H9 (cell line): ENCODE data around the gene CA9. TPM values are rescaled to one million over a fixed set of nuclear protein-coding genes. Genes with fewer than 3 reads are reported as not detected.

Source experiments
- DNase-seq: peaks from one replicate; pipeline ENCODE4 v3.0.0-alpha.2; 2017
- H2AFZ ChIP-seq: one replicate; pipeline ENCODE4 v1.6.1; 2013; ENCODE audit warnings: mild to moderate bottlenecking, low read length, control low read depth, moderate library complexity
- H2AK5ac ChIP-seq: 2 replicates; pipeline ENCODE4 v1.6.1; 2013; ENCODE audit warnings: low read length, control low read depth, mixed read lengths; ENCODE audit not compliant: insufficient read length
- H2BK120ac ChIP-seq: one replicate; pipeline ENCODE4 v1.6.1; 2013; ENCODE audit warnings: low read depth, mild to moderate bottlenecking, low read length, control low read depth, inconsistent platforms; ENCODE audit not compliant: poor library complexity, severe bottlenecking
- H2BK12ac ChIP-seq: 2 replicates; pipeline ENCODE4 v1.6.1; 2013; ENCODE audit warnings: low read length, control low read depth, mixed read lengths, low read depth; ENCODE audit not compliant: insufficient read length
- H2BK15ac ChIP-seq: 2 replicates; pipeline ENCODE4 v1.6.1; 2013; ENCODE audit warnings: low read depth, low read length, control low read depth
- H2BK20ac ChIP-seq: one replicate; pipeline ENCODE4 v1.6.1; 2013; ENCODE audit warnings: low read depth, mild to moderate bottlenecking, low read length, control low read depth, inconsistent platforms; ENCODE audit not compliant: poor library complexity, severe bottlenecking
- H2BK5ac ChIP-seq: 2 replicates; pipeline ENCODE4 v1.6.1; 2013; ENCODE audit warnings: low read length, control low read depth, mixed read lengths; ENCODE audit not compliant: insufficient read length
- H3K14ac ChIP-seq: 2 replicates; pipeline ENCODE4 v1.6.1; 2013; ENCODE audit warnings: low read length, control low read depth; ENCODE audit not compliant: insufficient read depth
- H3K18ac ChIP-seq: 2 replicates; pipeline ENCODE4 v1.6.1; 2013; ENCODE audit warnings: low read depth, mild to moderate bottlenecking, mixed read lengths, low read length, control low read depth; ENCODE audit not compliant: insufficient read length
- H3K23ac ChIP-seq: 2 replicates; pipeline ENCODE4 v1.6.1; 2013; ENCODE audit warnings: low read length, control low read depth, mixed read lengths, low read depth; ENCODE audit not compliant: insufficient read length
- H3K23me2 ChIP-seq: 2 replicates; pipeline ENCODE4 v1.6.1; 2013; ENCODE audit warnings: low read depth, mild to moderate bottlenecking, mixed read lengths, low read length, control low read depth; ENCODE audit not compliant: insufficient read length, poor library complexity, severe bottlenecking
- H3K27ac ChIP-seq: 2 replicates; pipeline ENCODE4 v1.5.1; 2013; ENCODE audit warnings: low read length, control low read depth, mixed read lengths, low read depth; ENCODE audit not compliant: insufficient read length
- H3K27me3 ChIP-seq: 2 replicates; pipeline ENCODE4 v1.6.1; 2013; ENCODE audit warnings: low read length, control low read depth, inconsistent platforms; ENCODE audit not compliant: insufficient read depth
- H3K4ac ChIP-seq: 2 replicates; pipeline ENCODE4 v1.6.1; 2013; ENCODE audit warnings: low read depth, mild to moderate bottlenecking, control low read depth, inconsistent platforms, low read length, moderate library complexity
- H3K4me1 ChIP-seq: 2 replicates; pipeline ENCODE4 v1.6.1; 2013; ENCODE audit warnings: low read length, control low read depth, inconsistent platforms; ENCODE audit not compliant: insufficient read depth
- H3K4me2 ChIP-seq: 2 replicates; pipeline ENCODE4 v1.6.1; 2013; ENCODE audit warnings: low read length, control low read depth, mixed read lengths; ENCODE audit not compliant: insufficient read length, insufficient read depth
- H3K56ac ChIP-seq: 2 replicates; pipeline ENCODE4 v1.6.1; 2013; ENCODE audit warnings: low read depth, mild to moderate bottlenecking, mixed read lengths, low read length, control low read depth; ENCODE audit not compliant: insufficient read length
- H3K79me1 ChIP-seq: 2 replicates; pipeline ENCODE4 v1.6.1; 2013; ENCODE audit warnings: low read depth, mild to moderate bottlenecking, moderate library complexity, low read length, control low read depth, inconsistent platforms; ENCODE audit not compliant: insufficient read depth, poor library complexity, severe bottlenecking
- H3K79me2 ChIP-seq: 2 replicates; pipeline ENCODE4 v1.6.1; 2013; ENCODE audit warnings: low read length, control low read depth, inconsistent platforms; ENCODE audit not compliant: insufficient read depth
- H3K9ac ChIP-seq: 2 replicates; pipeline ENCODE4 v1.6.1; 2013; ENCODE audit warnings: low read length, control low read depth, mixed read lengths; ENCODE audit not compliant: insufficient read length; ENCODE audit errors: extremely low read depth
- H3K9me3 ChIP-seq: one replicate; pipeline ENCODE4 v1.6.1; 2013; ENCODE audit warnings: low read depth, low read length, inconsistent platforms; ENCODE audit not compliant: control insufficient read depth
- H3T11ph ChIP-seq: one replicate; pipeline ENCODE4 v1.6.1; 2013; ENCODE audit warnings: mild to moderate bottlenecking, low read length, control low read depth, inconsistent platforms
- H4K20me1 ChIP-seq: one replicate; pipeline ENCODE4 v1.6.1; 2013; ENCODE audit not compliant: control insufficient read depth, insufficient read length, insufficient read depth
- H4K5ac ChIP-seq: 2 replicates; pipeline ENCODE4 v1.6.1; 2013; ENCODE audit warnings: low read depth, mild to moderate bottlenecking, mixed read lengths, low read length, control low read depth; ENCODE audit not compliant: insufficient read length
- H4K8ac ChIP-seq: replicated peaks from 2 replicates; pipeline ENCODE4 v1.6.1; 2013; ENCODE audit warnings: low read length, control low read depth, mixed read lengths, low read depth; ENCODE audit not compliant: insufficient read length
- H4K91ac ChIP-seq: 2 replicates; pipeline ENCODE4 v1.6.1; 2013; ENCODE audit warnings: low read depth, mild to moderate bottlenecking, moderate library complexity, mixed read lengths, low read length, control low read depth; ENCODE audit not compliant: insufficient read length
- H3K27ac Mint-ChIP-seq, 3 experiments: 2 replicates in 2 of 3; 3 replicates in 1 of 3; pipeline ENCODE4 v1.8.0; 2020 to 2021; ENCODE audit warnings: mixed read lengths in 3 of 3, mild to moderate bottlenecking in 1 of 3, moderate library complexity in 1 of 3
- H3K27me3 Mint-ChIP-seq: 2 replicates; pipeline ENCODE4 v1.8.0; 2021; ENCODE audit warnings: low read depth, mild to moderate bottlenecking, moderate library complexity, mixed read lengths
- H3K36me3 Mint-ChIP-seq, 3 experiments: 2 replicates in 2 of 3; 3 replicates in 1 of 3; pipeline ENCODE4 v1.8.0; 2020 to 2021; ENCODE audit warnings: low read depth in 3 of 3, mixed read lengths in 3 of 3; ENCODE audit not compliant: insufficient read depth in 1 of 3
- H3K4me1 Mint-ChIP-seq, 2 experiments: 2 replicates each; pipeline ENCODE4 v1.8.0; 2020; ENCODE audit warnings: mixed read lengths in 2 of 2
- H3K4me3 Mint-ChIP-seq, 2 experiments: 2 replicates in 1 of 2; 3 replicates in 1 of 2; pipeline ENCODE4 v1.8.0; 2020 to 2021; ENCODE audit warnings: mild to moderate bottlenecking in 2 of 2, mixed read lengths in 2 of 2, moderate library complexity in 1 of 2
- H3K9me3 Mint-ChIP-seq, 2 experiments: 2 replicates in 1 of 2; 3 replicates in 1 of 2; pipeline ENCODE4 v1.8.0; 2020; ENCODE audit warnings: mild to moderate bottlenecking in 2 of 2, mixed read lengths in 2 of 2, moderate library complexity in 1 of 2
- CTCF ChIP-seq: fragments of 200-600 bp; sonication (generic); conservative IDR thresholded peaks from 3 replicates; pipeline ENCODE4 v1.8.0; 2021; ENCODE audit warnings: antibody characterized with exemption, mild to moderate bottlenecking
- WGBS: extraction: QIAGEN DNeasy Blood & Tissue Kit; methylation state at CpG from one replicate; pipeline ENCODE4 v1.1.7; 2013; ENCODE audit warnings: missing lambda C conversion rate, low lambda C conversion rate, mixed read lengths; ENCODE audit not compliant: insufficient read length; ENCODE audit errors: extremely low coverage; 5-methylcytosine and 5-hydroxymethylcytosine counted together
- total RNA-seq: library from RNA; stranded (reverse); gene quantifications from 2 replicates; pipeline ENCODE4 v1.2.1, GENCODE V29; 2021

CA9 gene
- total RNA-seq, 1 experiment from 2014 or later, result 0.94 TPM

- peaks cover 3% of the 10 kb centered on the region; the same call in 1 of the 2 replicates for H3K4me1 ChIP-seq
- H3K4ac ChIP-seq, result no peak overlapping the region
- H2BK15ac ChIP-seq, result no peak overlapping the region
- no peak overlapping the region for H3K14ac ChIP-seq
- H3K18ac ChIP-seq, result no peak overlapping the region
- no peak overlapping the region for H4K5ac ChIP-seq
- no peak overlapping the region for H2BK12ac ChIP-seq
- no peak overlapping the region for H4K91ac ChIP-seq
- H3K23me2 ChIP-seq, result peaks cover 1% of the 10 kb centered on the region
- peaks cover 30 to 38% of the 10 kb centered on the region in 2 experiments for H3K4me1 Mint-ChIP-seq
- H2BK20ac ChIP-seq, result no peak overlapping the region
- no peak overlapping the region for H3K56ac ChIP-seq
- H3T11ph ChIP-seq, result no peak overlapping the region
- WGBS, result no CpG with 5 or more reads among the region's 7 CpGs
- no peak for TF ChIP-seq CTCF
- H3K9me3 Mint-ChIP-seq, result no peaks in the 10 kb centered on the region; a peak in 1 of 5 replicates
- no peak for DNase-seq
- H3K36me3 Mint-ChIP-seq, result no peaks in the 10 kb centered on the region
- H3K79me1 ChIP-seq, result no peaks in the 10 kb centered on the region
- H4K8ac ChIP-seq, result no peak overlapping the region
- H3K23ac ChIP-seq, result no peak overlapping the region
- H3K4me3 Mint-ChIP-seq, result no peak overlapping the region
- H4K20me1 ChIP-seq, result no peaks in the 10 kb centered on the region
- H3K27me3 Mint-ChIP-seq, result peaks cover 16% of the 10 kb centered on the region
- no peaks in the 10 kb centered on the region for H3K9me3 ChIP-seq
- H3K79me2 ChIP-seq, result no peaks in the 10 kb centered on the region
- no peak overlapping the region for H2BK120ac ChIP-seq
- no peak overlapping the region for H2BK5ac ChIP-seq
- H3K9ac ChIP-seq, result no peak overlapping the region
- no peak overlapping the region for H2AK5ac ChIP-seq
- H3K4me2 ChIP-seq, result no peak overlapping the region
- no peak overlapping the region for H2AFZ ChIP-seq
- H3K27ac ChIP-seq, result no peak overlapping the region
- H3K27ac Mint-ChIP-seq, result no peak overlapping the region
- H3K27me3 ChIP-seq, result 0 out of 2 replicates have a peak, but pooled peaks cover 2% of the 10 kb centered on the region
Measured at GRCh38 chr9:35651956-35652828, 21.5 kb upstream of the CA9 start.
